GM12878 (cell line): ENCODE measurements around the gene COL26A1.
"Not testable (repeated sequence)": the region's sequence is repeated elsewhere in the genome, so short reads cannot be mapped to it uniquely, and the experiment has no call there.

Experiments used
- CEBPB ChIP-seq, 2 experiments: fragments of 150-350 bp in 1 of 2; IDR thresholded peaks; 2 replicates each; pipeline ENCODE4 v1.6.1; 2012 to 2014; ENCODE audit warnings: low read depth in 2 of 2, low read length in 2 of 2, borderline replicate concordance in 1 of 2, inconsistent platforms in 1 of 2
- TF ChIP-seq, protein P1 (sequence below): fragments of 450-650 bp; IDR thresholded peaks from 2 replicates; pipeline ENCODE4 v1.6.1; 2014; ENCODE audit warnings: mild to moderate bottlenecking
- TF ChIP-seq, protein P2 (sequence below): IDR thresholded peaks from 2 replicates; pipeline ENCODE4 v1.6.1; 2011; ENCODE audit warnings: mild to moderate bottlenecking, low read depth, low read length, moderate library complexity; ENCODE audit not compliant: insufficient replicate concordance

DNA sequence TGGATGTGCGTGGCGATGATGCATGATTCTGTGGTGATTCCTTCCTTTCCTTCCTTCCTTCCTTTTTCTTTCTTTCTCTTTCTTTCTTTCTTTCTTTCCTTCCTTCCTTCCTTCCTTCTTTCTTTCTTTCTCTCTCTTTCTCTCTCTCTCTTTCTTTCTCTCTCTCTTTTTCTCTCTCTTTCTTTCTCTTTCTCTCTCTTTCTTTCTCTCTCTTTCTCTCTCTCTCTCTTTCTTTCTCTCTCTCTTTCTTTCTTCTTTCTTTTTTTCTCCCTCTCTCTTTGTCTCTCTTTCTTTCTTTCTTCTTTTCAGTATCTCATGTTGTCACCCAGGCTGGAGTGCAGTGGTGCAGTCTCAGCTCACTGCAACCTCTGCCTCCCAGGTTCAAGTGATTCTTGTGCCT is 113.0 kb downstream of the COL26A1 start:
- TF ChIP-seq CEBPB (IDR thresholded peaks at IDR 0.05; ENCODE audit: borderline replicate concordance in 1 of 2, low read depth in 2 of 2, low read length in 2 of 2) = not testable (repeated sequence)
- TF ChIP-seq, protein P1, sequence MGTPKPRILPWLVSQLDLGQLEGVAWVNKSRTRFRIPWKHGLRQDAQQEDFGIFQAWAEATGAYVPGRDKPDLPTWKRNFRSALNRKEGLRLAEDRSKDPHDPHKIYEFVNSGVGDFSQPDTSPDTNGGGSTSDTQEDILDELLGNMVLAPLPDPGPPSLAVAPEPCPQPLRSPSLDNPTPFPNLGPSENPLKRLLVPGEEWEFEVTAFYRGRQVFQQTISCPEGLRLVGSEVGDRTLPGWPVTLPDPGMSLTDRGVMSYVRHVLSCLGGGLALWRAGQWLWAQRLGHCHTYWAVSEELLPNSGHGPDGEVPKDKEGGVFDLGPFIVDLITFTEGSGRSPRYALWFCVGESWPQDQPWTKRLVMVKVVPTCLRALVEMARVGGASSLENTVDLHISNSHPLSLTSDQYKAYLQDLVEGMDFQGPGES = not testable (repeated sequence)
- TF ChIP-seq, protein P2, sequence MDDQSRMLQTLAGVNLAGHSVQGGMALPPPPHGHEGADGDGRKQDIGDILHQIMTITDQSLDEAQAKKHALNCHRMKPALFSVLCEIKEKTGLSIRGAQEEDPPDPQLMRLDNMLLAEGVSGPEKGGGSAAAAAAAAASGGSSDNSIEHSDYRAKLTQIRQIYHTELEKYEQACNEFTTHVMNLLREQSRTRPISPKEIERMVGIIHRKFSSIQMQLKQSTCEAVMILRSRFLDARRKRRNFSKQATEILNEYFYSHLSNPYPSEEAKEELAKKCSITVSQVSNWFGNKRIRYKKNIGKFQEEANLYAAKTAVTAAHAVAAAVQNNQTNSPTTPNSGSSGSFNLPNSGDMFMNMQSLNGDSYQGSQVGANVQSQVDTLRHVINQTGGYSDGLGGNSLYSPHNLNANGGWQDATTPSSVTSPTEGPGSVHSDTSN = not testable (repeated sequence)
